ENCODE data around the gene PARVA.

The PARVA gene

GRCh38 chr11:12377106-12377823 is at the start of gene PARVA:
Gene PARVA (plus strand): TSS chr11:12377571. CDS start chr11:12377648, 77 bp downstream.
- no peak within 1 kb of the TSS for H3K4me3 ChIP-seq (ENCODE audit: low read depth, low read length)
- no peak for TF ChIP-seq MYC (IDR thresholded peaks at IDR 0.05; ENCODE audit: low read depth, low read length)
- no peak for TF ChIP-seq MAX (IDR thresholded peaks at IDR 0.05; ENCODE audit: low read depth, low read length)
- no peak for TF ChIP-seq POLR2A (IDR thresholded peaks at IDR 0.05; ENCODE audit: extremely low read depth, insufficient read length)
- DNase-seq (ENCODE audit: low read depth): no peak

- no peak overlapping the region for H3K4me3 ChIP-seq (ENCODE audit: low read depth, low read length)
- no peak for TF ChIP-seq MAX (IDR thresholded peaks at IDR 0.05; ENCODE audit: low read depth, low read length)
- no peak for TF ChIP-seq POLR2A (IDR thresholded peaks at IDR 0.05; ENCODE audit: extremely low read depth, insufficient read length)
- TF ChIP-seq CTCF (IDR thresholded peaks at IDR 0.05; ENCODE audit: low read depth, low read length): no peak
- TF ChIP-seq MYC (IDR thresholded peaks at IDR 0.05; ENCODE audit: low read depth, low read length): no peak
- DNase-seq (ENCODE audit: low read depth): no peak
Measured at GRCh38 chr11:12329169-12329568, 48.2 kb upstream of the PARVA start.

- no peak overlapping the region for H3K4me3 ChIP-seq (ENCODE audit: low read depth, low read length)
- no peak for DNase-seq (ENCODE audit: low read depth)
- no peak for TF ChIP-seq MYC (IDR thresholded peaks at IDR 0.05; ENCODE audit: low read depth, low read length)
- TF ChIP-seq MAX (IDR thresholded peaks at IDR 0.05; ENCODE audit: low read depth, low read length): no peak
- no peak for TF ChIP-seq CTCF (IDR thresholded peaks at IDR 0.05; ENCODE audit: low read depth, low read length)
- TF ChIP-seq POLR2A (IDR thresholded peaks at IDR 0.05; ENCODE audit: extremely low read depth, insufficient read length): no peak
Measured at GRCh38 chr11:12329797-12330196, 47.6 kb upstream of the PARVA start.

GRCh38 chr11:12330485-12331231 is 46.7 kb upstream of the PARVA start:
- no peak for TF ChIP-seq MYC (IDR thresholded peaks at IDR 0.05; ENCODE audit: low read depth, low read length)
- TF ChIP-seq CTCF (IDR thresholded peaks at IDR 0.05; ENCODE audit: low read depth, low read length): no peak
- no peak for TF ChIP-seq POLR2A (IDR thresholded peaks at IDR 0.05; ENCODE audit: extremely low read depth, insufficient read length)
- no peak for TF ChIP-seq MAX (IDR thresholded peaks at IDR 0.05; ENCODE audit: low read depth, low read length)
- no peak overlapping the region for H3K4me3 ChIP-seq (ENCODE audit: low read depth, low read length)
- DNase-seq (ENCODE audit: low read depth): no peak

- peak; percentile 67 for DNase-seq (ENCODE audit: low read depth)
- TF ChIP-seq CTCF (IDR thresholded peaks at IDR 0.05; ENCODE audit: low read depth, low read length) (peak; percentile 52), MYC (IDR thresholded peaks at IDR 0.05; ENCODE audit: low read depth, low read length) (no peak)
- no peak overlapping the region for H3K4me3 ChIP-seq (ENCODE audit: low read depth, low read length)
Measured at GRCh38 chr11:12331239-12331874, 46.0 kb upstream of the PARVA start.

GRCh38 chr11:12343526-12343925 is 33.8 kb upstream of the PARVA start:
- no peak for DNase-seq (ENCODE audit: low read depth)
- H3K4me3 ChIP-seq (ENCODE audit: low read depth, low read length): no peak overlapping the region
- no peak for TF ChIP-seq MYC (IDR thresholded peaks at IDR 0.05; ENCODE audit: low read depth, low read length)
